Effector memory CD4-positive, alpha-beta T cell (primary cell): ENCODE data around the gene CENPF.
"Not testable (repeated sequence)": the region's sequence is repeated elsewhere in the genome, so short reads cannot be mapped to it uniquely, and the experiment has no call there.

Experiments used
- DNase-seq, 3 donors: peaks; one replicate each; pipeline ENCODE4 v3.0.0-alpha.2; 2020
- H3K27ac ChIP-seq: 2 replicates; pipeline ENCODE4 v1.7.0; 2013; ENCODE audit warnings: mild to moderate bottlenecking, low read length, moderate library complexity; ENCODE audit not compliant: insufficient read depth, poor library complexity, severe bottlenecking
- H3K27me3 ChIP-seq: replicated peaks from 2 replicates; pipeline ENCODE4 v1.7.0; 2013; ENCODE audit warnings: mild to moderate bottlenecking, low read length; ENCODE audit not compliant: insufficient read depth, control insufficient read depth, poor library complexity, severe bottlenecking
- H3K36me3 ChIP-seq: 2 replicates; pipeline ENCODE4 v1.7.0; 2013; ENCODE audit warnings: mild to moderate bottlenecking, low read length, moderate library complexity; ENCODE audit not compliant: control insufficient read depth, insufficient read depth
- H3K4me1 ChIP-seq: 2 replicates; pipeline ENCODE4 v1.7.0; 2013; ENCODE audit warnings: low read length, mild to moderate bottlenecking; ENCODE audit not compliant: control insufficient read depth, insufficient read depth, poor library complexity, severe bottlenecking
- H3K4me3 ChIP-seq: 2 replicates; pipeline ENCODE4 v1.7.0; 2013; ENCODE audit warnings: low read length, low read depth, mild to moderate bottlenecking; ENCODE audit not compliant: insufficient read depth, poor library complexity, severe bottlenecking
- H3K9me3 ChIP-seq: 2 replicates; pipeline ENCODE4 v1.7.0; 2013; ENCODE audit warnings: mild to moderate bottlenecking, low read length, moderate library complexity; ENCODE audit not compliant: control insufficient read depth

The CENPF gene

GRCh38 chr1:214673029-214673428 is 70.0 kb downstream of the CENPF start:
- H3K4me1 ChIP-seq, H3K27ac ChIP-seq, H3K4me3 ChIP-seq, DNase-seq, H3K27me3 ChIP-seq, H3K9me3 ChIP-seq, H3K36me3 ChIP-seq: not testable (repeated sequence)

- H3K4me3 ChIP-seq, result no peak overlapping the region
- H3K27ac ChIP-seq, result no peak overlapping the region
- H3K27me3 ChIP-seq, result no peaks in the 10 kb centered on the region
- H3K4me1 ChIP-seq, result no peaks in the 10 kb centered on the region
- no peaks in the 10 kb centered on the region for H3K9me3 ChIP-seq
- H3K36me3 ChIP-seq, result no peaks in the 10 kb centered on the region
- DNase-seq, result no peak
Observed at GRCh38 chr1:214673576-214673975, 70.6 kb downstream of the CENPF start.

- H3K4me1 ChIP-seq, H3K27ac ChIP-seq, H3K9me3 ChIP-seq, H3K27me3 ChIP-seq, H3K4me3 ChIP-seq, H3K36me3 ChIP-seq, DNase-seq: not testable (repeated sequence)
Observed at GRCh38 chr1:214675524-214675923, 72.5 kb downstream of the CENPF start.

- Histone ChIP-seq H3K9me3 (no peaks in the 10 kb centered on the region), H3K36me3 (no peaks in the 10 kb centered on the region), H3K27me3 (no peaks in the 10 kb centered on the region), H3K4me3 (no peak overlapping the region), H3K27ac (no peak overlapping the region), H3K4me1 (no peaks in the 10 kb centered on the region)
- no peak for DNase-seq
Observed at GRCh38 chr1:214676747-214677146, 73.8 kb downstream of the CENPF start.

GRCh38 chr1:214677945-214678344 is 75.0 kb downstream of the CENPF start:
- H3K4me3 ChIP-seq, result no peak overlapping the region
- DNase-seq, result no peak
- no peaks in the 10 kb centered on the region for H3K27me3 ChIP-seq
- H3K4me1 ChIP-seq, result no peaks in the 10 kb centered on the region
- no peak overlapping the region for H3K27ac ChIP-seq
- no peaks in the 10 kb centered on the region for H3K9me3 ChIP-seq
- H3K36me3 ChIP-seq, result no peaks in the 10 kb centered on the region

- H3K36me3 ChIP-seq, result no peaks in the 10 kb centered on the region
- DNase-seq, result no peak
- H3K27me3 ChIP-seq, result no peaks in the 10 kb centered on the region
- H3K9me3 ChIP-seq, result no peaks in the 10 kb centered on the region
- no peaks in the 10 kb centered on the region for H3K4me1 ChIP-seq
- no peak overlapping the region for H3K4me3 ChIP-seq
- no peak overlapping the region for H3K27ac ChIP-seq
Observed at GRCh38 chr1:214678386-214678785, 75.4 kb downstream of the CENPF start.

- no peak overlapping the region for H3K27ac ChIP-seq
Observed at GRCh38 chr1:214683621-214684020, 80.6 kb downstream of the CENPF start.

GRCh38 chr1:214685906-214686305 is 82.9 kb downstream of the CENPF start:
- Histone ChIP-seq H3K36me3 (no peaks in the 10 kb centered on the region), H3K27me3 (no peaks in the 10 kb centered on the region), H3K27ac (no peak overlapping the region), H3K4me3 (no peak overlapping the region), H3K9me3 (no peaks in the 10 kb centered on the region), H3K4me1 (no peaks in the 10 kb centered on the region)
- DNase-seq, result no peak

More at GRCh38 chr1:214683621-214684020, 80.6 kb downstream of the CENPF start:
- Histone ChIP-seq H3K36me3 (no peaks in the 10 kb centered on the region), H3K9me3 (no peaks in the 10 kb centered on the region), H3K27me3 (no peaks in the 10 kb centered on the region), H3K4me1 (no peaks in the 10 kb centered on the region), H3K4me3 (no peak overlapping the region)
- no peak for DNase-seq

- H3K36me3 ChIP-seq, result no peaks in the 10 kb centered on the region
Observed at GRCh38 chr1:214686497-214686896, 83.5 kb downstream of the CENPF start.

GRCh38 chr1:214688891-214689290 is 85.9 kb downstream of the CENPF start:
- H3K27me3 ChIP-seq, result no peaks in the 10 kb centered on the region
- no peak for DNase-seq
- no peaks in the 10 kb centered on the region for H3K4me1 ChIP-seq
- no peaks in the 10 kb centered on the region for H3K36me3 ChIP-seq
- no peak overlapping the region for H3K4me3 ChIP-seq
- no peaks in the 10 kb centered on the region for H3K9me3 ChIP-seq
- no peak overlapping the region for H3K27ac ChIP-seq

More at GRCh38 chr1:214686497-214686896, 83.5 kb downstream of the CENPF start:
- Histone ChIP-seq H3K4me3 (no peak overlapping the region), H3K9me3 (no peaks in the 10 kb centered on the region), H3K27ac (no peak overlapping the region), H3K27me3 (no peaks in the 10 kb centered on the region), H3K4me1 (no peaks in the 10 kb centered on the region)
- no peak for DNase-seq

- Histone ChIP-seq H3K9me3 (no peaks in the 10 kb centered on the region), H3K27ac (no peak overlapping the region), H3K4me1 (no peaks in the 10 kb centered on the region), H3K27me3 (no peaks in the 10 kb centered on the region), H3K36me3 (no peaks in the 10 kb centered on the region), H3K4me3 (no peak overlapping the region)
- DNase-seq, result no peak
Observed at GRCh38 chr1:214694769-214695168, 91.8 kb downstream of the CENPF start.
